Large intestine (tissue), 3 donors: ENCODE data around the gene FAM131A. TPM values are rescaled to one million over a fixed set of nuclear protein-coding genes. Genes with fewer than 3 reads are reported as not detected.

ENCODE experiments used
- DNase-seq, 2 donors: peaks; one replicate each; pipeline versions ENCODE4 v3.0.0 to v3.0.0-alpha.2; 2013
- H3K27ac ChIP-seq: one replicate; pipeline ENCODE4 v1.5.1; 2013; ENCODE audit warnings: low read length
- H3K27me3 ChIP-seq: 2 replicates; pipeline ENCODE4 v1.6.1; 2013; ENCODE audit warnings: low read length; ENCODE audit not compliant: control insufficient read depth, insufficient read depth
- H3K36me3 ChIP-seq: 2 replicates; pipeline ENCODE4 v1.6.1; 2013; ENCODE audit warnings: low read length; ENCODE audit not compliant: control insufficient read depth, insufficient read depth
- H3K4me1 ChIP-seq: one replicate; pipeline ENCODE4 v1.6.1; 2013; ENCODE audit warnings: low read length; ENCODE audit not compliant: control insufficient read depth, insufficient read depth
- H3K4me3 ChIP-seq: one replicate; pipeline ENCODE4 v1.5.1; 2013; ENCODE audit warnings: low read length
- H3K9me3 ChIP-seq: one replicate; pipeline ENCODE4 v1.6.1; 2013; ENCODE audit warnings: mild to moderate bottlenecking, low read depth, low read length, moderate library complexity; ENCODE audit not compliant: control insufficient read depth
- WGBS: methylation state at CpG from one replicate; pipeline ENCODE4 v1.1.5; 2013; ENCODE audit warnings: low lambda C conversion rate; ENCODE audit not compliant: insufficient coverage; 5-methylcytosine and 5-hydroxymethylcytosine counted together
- polyA plus RNA-seq: library from polyadenylated mRNA; unstranded; fragments of 120-200 nt; gene quantifications from one replicate; pipeline ENCODE4 v1.2.1, GENCODE V29; 2013

The FAM131A gene
- polyA plus RNA-seq, 1 donor = 14.9 TPM

DNA sequence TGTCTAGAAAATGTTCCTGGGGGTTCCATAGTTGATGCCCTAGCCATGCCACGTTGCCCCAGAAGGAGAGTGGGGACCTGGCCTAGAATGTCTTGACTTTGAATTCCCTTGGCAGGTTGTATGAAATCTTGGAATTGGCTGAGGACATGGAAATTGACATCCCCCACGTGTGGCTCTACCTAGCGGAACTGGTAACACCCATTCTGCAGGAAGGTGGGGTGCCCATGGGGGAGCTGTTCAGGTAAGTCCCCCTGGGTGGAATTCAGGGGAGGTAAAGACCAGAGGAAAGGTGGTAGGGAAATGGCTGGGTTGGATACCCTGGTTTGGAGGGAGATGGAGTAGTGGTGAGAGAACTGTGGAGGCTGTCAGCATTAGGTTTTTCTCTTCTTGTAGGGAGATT, 8.9 kb upstream of the FAM131A start:
- no CpG with 5 or more reads among the region's 3 CpGs for WGBS
- H3K27me3 ChIP-seq = no peaks in the 10 kb centered on the region
- peaks cover 95% of the 10 kb centered on the region for H3K36me3 ChIP-seq
- no peaks in the 10 kb centered on the region for H3K9me3 ChIP-seq
- H3K27ac ChIP-seq = no peak overlapping the region
- H3K4me1 ChIP-seq = no peaks in the 10 kb centered on the region
- H3K4me3 ChIP-seq = no peak overlapping the region
- DNase-seq = no peak

DNA sequence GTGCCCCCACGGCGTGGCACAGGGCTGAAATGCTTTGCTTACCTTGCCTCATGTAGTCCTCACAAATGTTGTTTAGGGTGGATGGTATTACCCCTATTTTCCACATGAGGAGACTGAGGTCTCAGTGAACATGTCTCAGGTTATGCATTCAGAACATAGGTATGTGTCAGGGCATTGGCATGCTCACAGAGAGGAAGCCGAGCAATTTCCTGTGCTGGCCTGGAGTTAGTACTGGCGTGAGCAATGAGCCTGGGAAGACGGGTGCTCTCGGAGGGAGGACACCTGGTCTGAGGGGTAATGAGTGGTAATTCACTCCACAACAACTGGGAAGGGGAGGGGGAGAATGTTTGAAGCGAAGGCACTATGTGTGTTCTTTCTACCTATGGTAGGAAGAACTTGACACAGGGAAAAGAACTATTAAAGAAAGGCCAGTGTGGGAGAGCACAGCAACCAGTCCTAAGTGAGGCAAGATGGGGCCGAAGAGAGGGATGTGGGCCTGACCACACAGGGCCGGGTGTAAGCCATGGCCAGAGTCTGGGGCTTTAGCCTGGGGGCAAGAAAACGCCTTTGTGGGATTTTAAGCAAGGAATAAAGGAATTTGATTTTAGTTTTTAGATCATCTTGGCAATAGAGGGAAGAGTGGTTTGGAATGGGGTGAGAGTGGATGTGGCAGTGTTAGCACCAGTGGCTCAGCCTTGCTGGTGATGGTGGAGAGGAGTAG, 4.9 kb upstream of the FAM131A start:
- Histone ChIP-seq H3K27me3 (no peaks in the 10 kb centered on the region), H3K36me3 (peaks cover 75% of the 10 kb centered on the region), H3K4me1 (peaks cover 14% of the 10 kb centered on the region), H3K27ac (no peak overlapping the region), H3K4me3 (no peak overlapping the region), H3K9me3 (no peaks in the 10 kb centered on the region)
- 100% methylated on average over 1 of the region's 10 CpGs for WGBS
- DNase-seq = no peak

DNA sequence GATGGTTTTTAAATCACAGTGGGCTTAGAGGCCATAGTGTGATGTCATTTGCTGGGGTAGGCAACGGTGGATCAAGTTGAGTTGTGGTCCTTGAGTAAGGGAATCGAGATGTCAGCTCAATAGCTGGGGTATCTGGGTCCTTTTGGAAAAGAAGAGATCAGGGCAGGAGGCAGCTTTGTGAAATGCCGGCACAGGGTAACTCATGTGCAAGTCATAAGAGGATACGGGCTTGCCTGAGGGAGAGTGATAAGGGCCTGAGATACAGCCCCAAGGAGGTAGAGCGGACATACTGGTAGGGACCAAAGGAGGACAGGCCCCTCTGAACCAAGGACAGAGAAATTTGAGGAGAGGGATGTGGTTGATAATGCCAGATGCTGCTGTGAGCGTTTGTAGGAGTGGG, 4.2 kb upstream of the FAM131A start:
- no peaks in the 10 kb centered on the region for H3K9me3 ChIP-seq
- H3K4me1 ChIP-seq = peaks cover 16% of the 10 kb centered on the region
- H3K27ac ChIP-seq = no peak overlapping the region
- H3K36me3 ChIP-seq = peaks cover 68% of the 10 kb centered on the region
- no peak overlapping the region for H3K4me3 ChIP-seq
- no peaks in the 10 kb centered on the region for H3K27me3 ChIP-seq
- 100% methylated on average over 1 of the region's 6 CpGs for WGBS
- DNase-seq = no peak

DNA sequence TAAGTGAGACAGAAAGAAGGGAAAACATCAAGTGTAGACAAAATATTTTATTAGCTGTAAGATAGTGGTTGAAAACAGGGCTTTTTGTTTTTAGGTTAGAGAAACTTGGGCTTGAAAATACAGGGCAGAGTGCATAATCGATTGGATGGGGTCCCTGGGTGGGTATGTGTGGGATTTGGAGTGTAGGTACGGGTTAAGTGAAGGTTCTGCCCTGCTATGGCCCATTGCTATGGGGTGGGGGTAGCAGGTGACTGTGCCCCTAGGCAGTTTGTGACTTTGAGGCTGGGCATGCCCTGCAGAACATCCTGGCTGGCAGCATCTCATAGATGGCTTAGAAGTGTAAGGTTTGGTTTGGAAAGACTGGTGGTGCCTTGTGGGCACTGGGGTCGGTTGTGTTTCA, 3.7 kb upstream of the FAM131A start:
- Histone ChIP-seq H3K9me3 (no peaks in the 10 kb centered on the region), H3K36me3 (peaks cover 63% of the 10 kb centered on the region), H3K4me3 (no peak overlapping the region), H3K27ac (no peak overlapping the region), H3K4me1 (peaks cover 19% of the 10 kb centered on the region), H3K27me3 (no peaks in the 10 kb centered on the region)
- WGBS = no CpG with 5 or more reads among the region's 3 CpGs
- DNase-seq = no peak

DNA sequence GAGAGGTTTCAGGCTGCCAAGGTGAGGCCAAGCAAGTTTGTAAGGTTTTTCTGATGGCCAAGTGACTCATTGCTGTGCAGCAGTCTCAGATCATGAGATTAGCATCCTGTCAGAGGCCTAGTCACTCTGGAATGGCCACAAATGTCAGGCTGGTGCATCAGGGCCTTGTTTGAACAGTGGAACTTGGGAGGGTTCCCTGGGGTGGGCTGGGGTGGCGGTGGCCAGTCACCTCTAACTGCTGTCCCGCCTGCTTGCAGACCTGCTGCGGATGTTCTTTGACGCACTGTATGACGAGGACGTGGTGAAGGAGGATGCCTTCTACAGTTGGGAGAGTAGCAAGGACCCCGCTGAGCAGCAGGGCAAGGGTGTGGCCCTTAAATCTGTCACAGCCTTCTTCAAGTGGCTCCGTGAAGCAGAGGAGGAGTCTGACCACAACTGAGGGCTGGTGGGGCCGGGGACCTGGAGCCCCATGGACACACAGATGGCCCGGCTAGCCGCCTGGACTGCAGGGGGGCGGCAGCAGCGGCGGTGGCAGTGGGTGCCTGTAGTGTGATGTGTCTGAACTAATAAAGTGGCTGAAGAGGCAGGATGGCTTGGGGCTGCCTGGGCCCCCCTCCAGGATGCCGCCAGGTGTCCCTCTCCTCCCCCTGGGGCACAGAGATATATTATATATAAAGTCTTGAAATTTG, 2.8 kb upstream of the FAM131A start:
- no peak overlapping the region for H3K4me3 ChIP-seq
- H3K9me3 ChIP-seq = no peaks in the 10 kb centered on the region
- H3K27ac ChIP-seq = peak overlapping the region; percentile 98
- no peaks in the 10 kb centered on the region for H3K27me3 ChIP-seq
- no peak for DNase-seq
- H3K4me1 ChIP-seq = peaks cover 24% of the 10 kb centered on the region
- peaks cover 56% of the 10 kb centered on the region for H3K36me3 ChIP-seq
- no CpG with 5 or more reads among the region's 15 CpGs for WGBS

DNA sequence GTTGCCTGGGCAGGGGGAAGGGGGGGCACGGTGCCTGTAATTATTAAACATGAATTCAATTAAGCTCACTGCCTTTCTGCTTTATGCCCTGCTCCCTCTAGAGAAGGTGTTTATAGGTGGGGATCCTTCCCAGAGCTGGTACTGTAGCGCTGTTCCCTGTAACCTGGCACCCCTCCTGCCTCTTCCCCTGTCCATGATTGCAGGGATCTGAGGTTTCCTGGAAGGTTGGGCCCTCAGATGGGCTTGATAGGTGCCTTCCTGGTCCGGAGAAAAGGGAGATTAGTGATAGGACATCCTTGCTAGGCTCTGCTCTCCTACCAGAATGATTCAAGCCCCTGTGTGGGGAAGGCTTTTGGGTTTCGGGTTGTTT, 2.1 kb upstream of the FAM131A start:
- DNase-seq = no peak
- Histone ChIP-seq H3K36me3 (peaks cover 50% of the 10 kb centered on the region), H3K4me1 (peaks cover 24% of the 10 kb centered on the region), H3K27ac (peak overlapping the region; percentile 98), H3K27me3 (no peaks in the 10 kb centered on the region), H3K4me3 (peak overlapping the region; percentile 73), H3K9me3 (no peaks in the 10 kb centered on the region)
- WGBS = no CpG with 5 or more reads among the region's 4 CpGs

DNA sequence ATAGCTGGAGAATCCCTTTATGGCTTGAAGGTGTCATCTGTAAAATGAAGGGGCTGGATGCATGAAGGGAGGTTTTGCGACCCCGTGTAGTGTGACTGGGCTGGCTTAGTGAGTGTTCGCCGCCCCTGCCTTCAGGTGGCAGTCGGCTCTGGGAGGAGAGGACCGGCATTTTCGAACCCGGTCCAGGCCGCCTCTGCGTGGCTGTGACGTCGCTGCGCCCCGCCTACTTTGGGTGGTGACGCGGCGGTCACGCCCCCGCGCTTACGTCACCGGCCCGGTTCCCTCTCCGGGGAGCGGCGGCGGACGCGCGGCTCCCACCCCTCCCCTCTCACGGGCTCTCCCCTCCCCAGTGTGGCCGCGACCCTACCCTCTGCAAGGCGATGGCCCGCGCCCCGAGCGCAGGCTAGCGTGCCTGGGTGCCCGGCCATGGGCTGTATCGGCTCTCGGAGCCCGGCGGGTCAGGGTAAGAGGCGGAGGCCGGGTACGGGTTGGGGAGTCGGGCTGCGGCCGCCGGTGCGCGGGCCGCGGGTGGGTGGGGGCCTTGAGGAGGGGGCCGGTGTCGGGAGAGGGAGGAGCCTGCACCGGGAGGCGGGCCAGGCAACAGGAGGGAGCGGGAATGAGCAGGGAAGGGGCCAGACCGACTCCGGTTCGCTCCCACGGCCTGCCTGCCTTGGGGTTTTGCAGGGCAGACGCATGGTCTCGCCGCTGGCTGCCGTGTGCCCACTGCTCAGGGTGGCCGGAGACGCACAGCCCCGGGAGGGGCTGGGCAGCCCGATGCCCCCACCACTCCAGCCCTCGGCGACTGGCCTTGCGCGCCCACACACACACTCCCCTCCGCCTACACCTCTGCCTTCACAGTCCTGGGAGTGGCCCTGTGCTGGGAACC, 1.5 kb upstream of the FAM131A start:
- DNase-seq = peak; percentile 83 to 87
- Histone ChIP-seq H3K27ac (peak overlapping the region; percentile 98), H3K9me3 (no peaks in the 10 kb centered on the region), H3K4me1 (peaks cover 24% of the 10 kb centered on the region), H3K36me3 (peaks cover 46% of the 10 kb centered on the region), H3K4me3 (peak overlapping the region; percentile 73), H3K27me3 (no peaks in the 10 kb centered on the region)
- no CpG with 5 or more reads among the region's 77 CpGs for WGBS

DNA sequence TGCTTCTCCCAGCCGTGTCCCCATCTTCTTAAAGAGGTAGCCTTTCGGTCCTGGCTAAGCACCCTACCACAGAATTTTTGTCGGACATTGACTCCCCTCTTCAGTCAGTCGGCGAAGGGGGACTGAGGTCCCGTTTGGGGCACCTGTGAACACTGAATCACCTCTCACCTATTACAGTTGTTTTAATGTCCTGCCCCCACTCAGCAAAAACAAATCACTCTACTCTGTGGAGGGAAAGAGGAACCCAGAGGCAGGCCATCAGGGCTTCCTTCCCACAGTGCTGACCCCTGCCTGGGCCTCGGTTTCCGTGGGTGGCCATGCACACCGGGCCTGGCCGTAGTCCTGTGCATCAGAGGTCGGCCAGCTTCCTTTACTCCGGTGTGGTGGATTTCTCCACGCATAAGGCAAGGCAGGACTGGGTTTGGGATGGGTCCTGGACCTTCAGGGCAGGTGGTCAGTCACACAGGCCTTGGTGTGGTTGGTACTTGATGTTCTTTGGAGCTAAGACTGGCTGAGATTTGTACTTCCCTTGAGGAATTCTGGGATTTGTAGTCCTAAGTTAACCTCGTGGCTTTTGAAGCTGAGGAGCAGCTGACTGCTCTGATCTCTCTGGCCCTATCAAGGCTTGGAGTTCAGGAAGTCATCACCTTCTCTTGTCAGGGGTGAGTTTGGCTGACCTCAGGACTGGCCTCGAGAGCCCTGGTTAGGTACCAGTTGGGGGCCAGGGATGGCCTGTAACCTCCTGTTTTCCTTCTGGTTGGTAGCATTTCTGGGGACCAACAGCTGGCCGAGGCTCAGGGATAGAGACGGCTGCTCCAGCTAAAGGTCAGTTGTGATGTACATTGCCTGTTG, 627 bp upstream of the FAM131A start:
- peak overlapping the region; percentile 98 for H3K27ac ChIP-seq
- H3K4me1 ChIP-seq = peaks cover 24% of the 10 kb centered on the region
- DNase-seq = peak; percentile 47 to 70
- H3K9me3 ChIP-seq = no peaks in the 10 kb centered on the region
- H3K36me3 ChIP-seq = peaks cover 40% of the 10 kb centered on the region
- peak overlapping the region; percentile 73 for H3K4me3 ChIP-seq
- H3K27me3 ChIP-seq = no peaks in the 10 kb centered on the region
- WGBS = no CpG with 5 or more reads among the region's 17 CpGs

DNA sequence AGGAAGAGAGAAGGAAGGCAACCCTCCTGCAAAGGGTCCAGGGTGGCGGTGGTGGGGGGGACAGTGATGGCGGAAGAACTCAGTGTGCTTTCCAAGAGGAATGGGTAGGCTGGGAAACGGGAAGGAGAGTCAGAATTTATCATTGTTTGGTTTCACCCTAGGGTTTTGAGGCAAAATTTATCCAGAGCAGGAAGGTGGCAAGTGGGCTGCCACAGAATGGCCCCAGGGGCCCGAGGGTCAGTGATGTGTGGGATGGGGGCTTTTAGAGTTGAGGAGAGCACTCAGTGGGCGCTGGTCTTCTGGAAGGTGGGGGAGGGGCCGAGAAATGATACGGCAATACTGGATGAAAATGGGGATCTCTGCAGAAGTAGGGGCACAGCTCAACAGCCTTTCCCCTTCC, 581 bp downstream of the FAM131A start:
- Histone ChIP-seq H3K27ac (peak overlapping the region; percentile 63), H3K4me3 (no peak overlapping the region), H3K4me1 (peaks cover 24% of the 10 kb centered on the region), H3K9me3 (no peaks in the 10 kb centered on the region), H3K36me3 (peaks cover 38% of the 10 kb centered on the region), H3K27me3 (no peaks in the 10 kb centered on the region)
- DNase-seq = no peak
- WGBS = 100% methylated on average over 1 of the region's 7 CpGs
